KOPT-K1 (cell line): ENCODE data around the gene KIF12.
"Not testable (repeated sequence)": the region's sequence is repeated elsewhere in the genome, so short reads cannot be mapped to it uniquely, and the experiment has no call there.

Experiments
- H3K27ac ChIP-seq: fragments of 200-600 bp; sonication (generic); 2 replicates; pipeline ENCODE4 v1.5.1; 2016; ENCODE audit warnings: antibody characterized with exemption, mild to moderate bottlenecking, low read depth, low read length; ENCODE audit not compliant: poor library complexity, severe bottlenecking
- H3K36me3 ChIP-seq: fragments of 200-600 bp; sonication (generic); 2 replicates; pipeline ENCODE4 v1.5.1; 2017; ENCODE audit warnings: antibody characterized with exemption, mild to moderate bottlenecking, low read length, moderate library complexity; ENCODE audit not compliant: insufficient read depth
- H3K9me3 ChIP-seq: fragments of 200-600 bp; sonication (generic); 2 replicates; pipeline ENCODE4 v1.5.1; 2017; ENCODE audit warnings: antibody characterized with exemption, low read length, mild to moderate bottlenecking; ENCODE audit not compliant: insufficient read depth, poor library complexity, severe bottlenecking

The KIF12 gene

GRCh38 chr9:114055894-114056293 is 43.2 kb downstream of the KIF12 start:
- H3K9me3 ChIP-seq = no peaks in the 10 kb centered on the region
- no peak overlapping the region for H3K27ac ChIP-seq
- no peaks in the 10 kb centered on the region for H3K36me3 ChIP-seq

- Histone ChIP-seq H3K27ac (no peak overlapping the region), H3K9me3 (no peaks in the 10 kb centered on the region), H3K36me3 (no peaks in the 10 kb centered on the region)
These were observed 44.0 kb downstream of the KIF12 start for GRCh38 chr9:114055061-114055460.

GRCh38 chr9:114054191-114054690 is 44.9 kb downstream of the KIF12 start:
- Histone ChIP-seq H3K9me3 (no peaks in the 10 kb centered on the region), H3K27ac (no peak overlapping the region), H3K36me3 (no peaks in the 10 kb centered on the region)

- Histone ChIP-seq H3K36me3 (no peaks in the 10 kb centered on the region), H3K27ac (no peak overlapping the region), H3K9me3 (no peaks in the 10 kb centered on the region)
These were observed 45.7 kb downstream of the KIF12 start for GRCh38 chr9:114053246-114054005.

- no peak overlapping the region for H3K27ac ChIP-seq
- H3K9me3 ChIP-seq = no peaks in the 10 kb centered on the region
- H3K36me3 ChIP-seq = no peaks in the 10 kb centered on the region
These were observed 47.4 kb downstream of the KIF12 start for GRCh38 chr9:114051706-114052105.

GRCh38 chr9:114051281-114051680 is 47.8 kb downstream of the KIF12 start:
- Histone ChIP-seq H3K36me3 (no peaks in the 10 kb centered on the region), H3K9me3 (no peaks in the 10 kb centered on the region), H3K27ac (no peak overlapping the region)

GRCh38 chr9:114050646-114051045 is 48.4 kb downstream of the KIF12 start:
- Histone ChIP-seq H3K9me3 (no peaks in the 10 kb centered on the region), H3K36me3 (no peaks in the 10 kb centered on the region), H3K27ac (no peak overlapping the region)

GRCh38 chr9:114050226-114050568 is 48.9 kb downstream of the KIF12 start:
- Histone ChIP-seq H3K9me3 (no peaks in the 10 kb centered on the region), H3K27ac (no peak overlapping the region), H3K36me3 (no peaks in the 10 kb centered on the region)

- Histone ChIP-seq H3K27ac (no peak overlapping the region), H3K36me3 (no peaks in the 10 kb centered on the region), H3K9me3 (no peaks in the 10 kb centered on the region)
These were observed 49.5 kb downstream of the KIF12 start for GRCh38 chr9:114049441-114050225.

- Histone ChIP-seq H3K9me3 (no peaks in the 10 kb centered on the region), H3K27ac (no peak overlapping the region), H3K36me3 (no peaks in the 10 kb centered on the region)
These were observed 50.3 kb downstream of the KIF12 start for GRCh38 chr9:114048533-114049415.

- H3K36me3 ChIP-seq = no peaks in the 10 kb centered on the region
- no peaks in the 10 kb centered on the region for H3K9me3 ChIP-seq
- no peak overlapping the region for H3K27ac ChIP-seq
These were observed 51.4 kb downstream of the KIF12 start for GRCh38 chr9:114047717-114048116.

- H3K9me3 ChIP-seq = no peaks in the 10 kb centered on the region
- no peak overlapping the region for H3K27ac ChIP-seq
- no peaks in the 10 kb centered on the region for H3K36me3 ChIP-seq
These were observed 52.2 kb downstream of the KIF12 start for GRCh38 chr9:114046875-114047274.

- Histone ChIP-seq H3K36me3 (no peaks in the 10 kb centered on the region), H3K27ac (no peak overlapping the region), H3K9me3 (no peaks in the 10 kb centered on the region)
These were observed 52.8 kb downstream of the KIF12 start for GRCh38 chr9:114046237-114046755.

GRCh38 chr9:114043660-114044059 is 55.4 kb downstream of the KIF12 start:
- H3K27ac ChIP-seq, H3K36me3 ChIP-seq, H3K9me3 ChIP-seq: not testable (repeated sequence)
